Ovary (tissue), 3 donors: Measurements from ENCODE around the gene PTPRN2.

Source experiments
- CTCF ChIP-seq, 3 donors: fragments of 450-650 bp in 2 of 3; fragments of 200-600 bp in 1 of 3; IDR thresholded peaks; one replicate each; pipeline versions ENCODE4 v1.5.1 to v1.8.0; 2016 to 2022; ENCODE audit warnings: antibody characterized with exemption in 3 of 3, mild to moderate bottlenecking in 1 of 3
- POLR2A ChIP-seq: fragments of 450-650 bp; IDR thresholded peaks from one replicate; pipeline ENCODE4 v1.6.1; 2017; ENCODE audit warnings: antibody characterized with exemption, mild to moderate bottlenecking, moderate library complexity
- donor health status: DM: no; HTN: no; CAD: no.

GRCh38 chr7:158265743-158266080 is 321.9 kb downstream of the PTPRN2 start:
- TF ChIP-seq POLR2A (no peak), CTCF (IDR thresholded peaks at IDR 0.05) (no peak)
